GM18861 (cell line): ENCODE results near the gene TMPRSS2.

Source experiments
- ATAC-seq: cut with Tn5 transposase; IDR thresholded peaks from one replicate; pipeline ENCODE4 v1.9.1; 2021; ENCODE audit not compliant: unreplicated experiment

The TMPRSS2 gene

DNA sequence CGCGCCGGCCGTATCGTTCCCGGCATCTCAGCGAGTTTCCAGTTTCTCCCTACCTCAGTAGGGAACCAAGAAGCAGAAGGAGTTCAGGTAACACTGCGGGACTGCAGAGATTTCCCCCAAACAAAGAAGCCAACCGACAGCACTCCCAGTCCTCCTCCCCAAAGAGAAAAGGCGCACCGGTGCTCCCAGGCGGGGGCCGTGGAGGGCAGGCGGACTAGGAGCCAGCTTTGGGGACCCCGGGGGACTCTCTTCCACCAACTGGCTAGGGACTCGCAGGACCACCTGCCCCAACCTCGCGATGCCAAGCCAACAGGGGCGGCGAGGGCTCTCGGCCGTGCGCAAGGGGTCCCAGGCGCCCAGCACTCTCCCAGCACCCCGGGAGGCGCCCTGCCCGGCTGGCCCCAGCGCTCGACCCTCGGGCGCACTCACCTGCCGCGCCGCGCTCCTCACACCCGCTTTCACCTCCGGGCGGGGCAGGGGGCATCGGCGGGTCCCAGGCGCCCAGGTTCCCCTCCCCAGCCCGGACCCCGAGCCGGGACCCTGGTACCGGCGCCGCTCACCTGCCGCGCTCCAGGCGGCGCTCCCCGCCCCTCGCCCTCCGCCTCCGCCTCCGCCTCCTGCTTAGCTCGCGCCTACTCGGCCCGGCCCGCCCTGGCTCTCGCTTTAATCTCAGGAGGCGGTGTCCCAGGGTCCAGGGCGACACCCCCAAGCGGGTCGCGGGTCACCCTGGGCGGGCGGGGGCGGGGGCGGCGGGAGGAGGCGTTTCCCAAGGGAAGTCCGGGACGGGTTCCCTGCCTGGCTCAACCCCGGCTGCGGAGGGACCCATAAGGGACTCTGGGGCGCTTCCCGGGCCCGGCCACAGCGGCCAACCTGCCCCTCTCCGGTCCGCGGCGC is at the start of gene TMPRSS2:
TSS of gene TMPRSS2 (minus strand) at position 638 of the 894 bp plus-strand sequence. CDS start 10,025 bp downstream, outside the sequence.
- ATAC-seq: no peak

DNA sequence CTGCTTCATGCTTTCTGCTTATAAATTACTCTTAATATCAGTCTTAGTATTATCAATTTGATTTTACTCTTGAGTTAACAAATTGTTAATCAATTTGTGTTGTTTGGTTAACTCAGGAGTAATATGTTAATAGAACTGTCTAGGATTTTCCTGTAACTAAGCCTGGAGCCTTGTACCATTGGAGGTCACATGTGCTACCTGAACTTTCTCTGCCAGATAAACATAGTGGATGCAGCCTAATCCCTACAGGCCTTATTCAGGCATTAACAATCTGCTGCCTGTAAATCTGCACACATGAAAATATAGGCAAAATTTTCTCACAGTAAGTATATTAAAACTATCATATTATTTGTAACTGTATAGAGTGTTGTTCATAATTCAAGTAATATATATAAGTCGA is 47.1 kb upstream of the TMPRSS2 start:
- no peak for ATAC-seq

DNA sequence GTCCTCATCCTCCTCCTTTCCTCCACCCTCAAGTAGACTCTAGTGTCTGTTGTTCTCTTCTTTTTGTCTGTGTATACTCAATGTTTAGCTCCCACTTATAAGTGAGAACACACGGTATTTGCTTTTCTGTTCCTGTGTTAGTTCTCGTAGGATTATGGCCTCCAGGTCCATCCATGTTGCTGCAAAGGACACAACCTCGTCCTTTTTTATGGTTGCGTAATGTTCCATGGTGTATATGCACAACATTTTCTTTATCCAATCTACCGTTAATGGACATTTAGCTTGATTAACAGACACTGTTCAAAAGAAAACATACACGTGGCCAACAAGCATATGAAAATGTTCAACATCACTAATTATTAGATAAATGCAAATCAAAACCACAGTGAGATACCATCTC is 44.3 kb upstream of the TMPRSS2 start:
- ATAC-seq: no peak

DNA sequence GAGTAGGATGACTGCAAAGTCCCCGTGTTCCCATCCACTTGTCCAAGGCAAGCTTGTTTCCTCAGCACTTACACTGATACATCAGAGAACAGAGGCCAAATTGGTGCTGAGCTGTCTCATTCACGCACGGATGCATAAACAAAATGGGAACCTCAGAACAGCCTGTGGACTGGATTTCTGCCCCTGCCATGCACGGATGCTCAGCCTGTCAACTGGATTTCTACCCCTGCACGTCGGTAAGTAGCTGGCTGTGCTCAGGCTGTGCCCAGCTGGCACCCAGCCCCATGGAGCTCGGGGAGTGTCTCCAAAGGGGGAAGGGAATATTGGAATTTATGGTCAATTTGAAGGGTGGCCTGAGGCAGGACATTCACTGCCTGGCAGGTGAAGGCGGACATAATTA is 40.8 kb upstream of the TMPRSS2 start:
- ATAC-seq: no peak

DNA sequence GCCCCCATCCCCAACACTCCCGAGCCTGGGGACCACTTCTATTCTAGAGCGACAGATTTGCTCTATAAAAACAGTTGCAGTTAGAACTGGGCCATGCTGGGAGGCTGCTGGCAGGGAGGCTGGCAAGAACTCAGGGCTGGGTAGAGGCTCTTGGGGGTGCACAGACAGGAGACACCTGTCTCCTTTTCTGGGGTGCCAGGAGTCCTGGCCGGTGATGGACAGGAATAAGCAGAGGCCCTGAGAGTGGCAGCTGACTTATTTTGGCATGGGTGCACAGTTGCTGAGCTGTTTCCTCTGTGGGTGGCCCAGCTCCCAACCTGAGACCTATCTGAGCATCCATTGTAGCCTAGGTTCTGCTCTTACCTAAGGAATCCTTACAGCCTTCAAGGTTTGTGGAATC is 39.2 kb upstream of the TMPRSS2 start:
- ATAC-seq: no peak

DNA sequence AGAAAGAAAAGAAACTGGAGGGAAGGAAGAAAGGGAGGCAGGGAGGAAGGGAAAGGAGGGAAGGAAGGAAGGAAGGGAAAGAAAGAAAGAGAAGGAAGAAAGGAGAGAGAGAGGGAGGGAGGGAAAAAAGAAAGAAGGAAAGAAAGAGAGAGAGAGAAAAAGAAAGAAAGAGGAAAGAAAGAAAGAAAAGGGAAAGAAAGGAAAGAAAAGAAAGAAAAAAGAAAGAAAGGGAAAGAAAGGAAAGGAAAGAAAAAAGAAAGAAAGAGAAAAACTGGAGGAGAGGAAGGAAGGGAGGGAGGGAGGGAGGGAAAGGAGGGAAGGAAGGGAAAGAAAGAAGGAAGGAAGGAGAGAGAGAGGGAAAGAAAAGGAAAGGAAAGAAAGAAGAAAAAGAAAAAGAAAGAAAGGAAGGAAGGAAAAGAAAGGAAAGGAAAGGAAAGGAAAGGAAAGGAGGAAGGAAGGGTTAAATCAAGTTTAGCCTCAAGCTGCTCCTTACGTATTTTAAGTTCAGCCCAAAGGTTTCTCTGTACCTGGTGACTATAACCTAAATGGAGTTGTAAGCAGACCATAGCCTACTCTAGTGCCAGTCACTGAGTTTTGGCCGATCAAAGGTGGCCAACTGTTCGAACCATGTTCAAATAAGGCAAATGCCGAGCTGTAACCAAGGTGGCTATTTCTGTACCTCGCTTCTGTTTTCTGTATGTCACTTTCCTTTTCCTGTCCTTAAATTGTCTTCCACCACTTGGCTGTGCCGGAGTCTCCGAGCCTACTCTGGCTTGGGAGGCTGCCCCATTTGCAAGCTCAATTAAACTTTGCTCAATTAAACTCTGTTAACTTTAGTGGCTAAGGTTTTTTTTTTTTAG is 37.8 kb upstream of the TMPRSS2 start:
- ATAC-seq: no peak

DNA sequence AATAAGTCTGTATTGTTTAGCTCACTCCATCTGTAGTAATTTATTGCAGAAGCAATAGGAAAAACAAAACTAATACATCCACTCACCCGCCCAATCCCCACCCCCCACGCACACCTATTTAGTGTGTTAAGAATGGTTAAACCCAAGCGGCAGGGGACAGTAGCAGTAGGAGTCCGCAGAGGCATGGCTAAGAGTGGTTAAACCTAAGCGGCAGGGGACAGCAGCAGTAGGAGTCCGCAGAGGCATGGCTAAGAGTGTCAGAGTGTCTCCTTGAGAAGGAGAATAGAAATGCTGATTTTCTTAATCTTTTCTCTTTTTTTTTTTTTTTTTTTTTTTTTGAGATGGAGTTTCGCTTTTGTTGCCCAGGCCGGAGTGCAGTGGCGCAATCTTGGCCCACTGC is 34.8 kb upstream of the TMPRSS2 start:
- no peak for ATAC-seq

DNA sequence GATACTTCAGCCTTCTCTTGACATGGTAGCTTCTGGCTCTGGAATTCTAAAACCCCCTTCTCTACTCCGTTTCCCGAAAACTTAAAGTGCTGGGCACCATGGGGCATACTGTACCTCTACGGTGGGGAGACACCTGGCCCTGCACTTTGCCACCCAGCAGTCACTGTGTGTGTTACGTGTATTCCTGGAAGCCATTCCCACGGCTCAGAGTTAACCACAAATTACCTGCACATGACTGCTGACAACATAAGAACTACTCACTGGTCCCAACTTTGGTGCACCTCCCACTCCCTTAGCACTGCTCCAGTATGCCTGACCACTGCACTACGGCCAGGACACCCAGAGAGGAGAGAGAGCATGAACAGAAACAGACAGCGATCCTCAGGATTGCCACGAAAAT is 29.4 kb upstream of the TMPRSS2 start:
- no peak for ATAC-seq

DNA sequence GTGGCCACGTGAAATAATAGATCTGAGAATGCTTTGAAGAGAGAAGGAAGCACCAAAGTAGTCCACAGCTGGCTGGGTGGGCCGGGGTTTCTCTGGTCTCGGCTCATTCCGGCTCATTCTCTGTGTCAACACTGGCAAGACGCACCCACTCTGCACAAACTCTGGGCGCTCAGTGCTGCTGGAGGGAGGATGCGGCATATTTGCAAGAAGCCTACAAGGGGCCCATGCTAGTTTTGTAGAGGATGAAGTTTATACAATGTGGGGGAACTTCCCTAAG is 28.8 kb upstream of the TMPRSS2 start:
- ATAC-seq: no peak

DNA sequence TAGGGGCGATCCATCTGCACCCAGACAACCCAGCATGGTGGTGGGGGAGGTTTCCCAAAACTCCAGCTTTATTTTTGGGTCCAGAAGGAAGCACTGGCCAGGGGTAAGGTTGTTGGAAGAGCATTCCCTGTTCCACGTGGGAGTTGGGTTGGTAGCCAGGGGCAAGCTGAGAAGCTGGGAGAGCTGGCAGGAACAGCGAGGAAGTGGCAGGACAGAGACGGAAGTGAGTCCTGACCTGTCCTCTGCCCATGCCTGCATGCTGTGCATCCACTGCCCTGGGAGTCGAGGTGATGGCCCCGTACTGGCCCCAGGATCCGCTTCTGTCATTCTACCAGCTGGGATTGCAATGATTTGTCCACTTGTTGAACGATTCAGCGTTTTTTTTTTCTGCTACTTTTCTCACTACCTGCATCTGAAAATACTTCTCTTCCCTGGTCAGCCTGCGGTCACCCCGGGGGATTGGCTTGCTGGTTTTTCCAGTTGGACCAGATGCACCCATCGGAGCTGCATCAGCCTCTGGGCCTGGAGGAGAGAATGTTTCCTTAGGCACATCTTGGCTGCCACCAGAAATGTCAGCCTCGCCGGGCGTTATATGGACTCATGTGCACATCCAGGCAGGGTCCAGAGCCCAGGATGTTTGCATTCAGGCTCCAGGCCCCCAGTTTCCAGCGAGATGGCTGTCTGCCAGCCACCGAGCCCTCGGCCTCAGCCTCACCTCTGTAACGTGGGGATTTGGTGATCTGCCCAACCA is 28.3 kb upstream of the TMPRSS2 start:
- no peak for ATAC-seq

DNA sequence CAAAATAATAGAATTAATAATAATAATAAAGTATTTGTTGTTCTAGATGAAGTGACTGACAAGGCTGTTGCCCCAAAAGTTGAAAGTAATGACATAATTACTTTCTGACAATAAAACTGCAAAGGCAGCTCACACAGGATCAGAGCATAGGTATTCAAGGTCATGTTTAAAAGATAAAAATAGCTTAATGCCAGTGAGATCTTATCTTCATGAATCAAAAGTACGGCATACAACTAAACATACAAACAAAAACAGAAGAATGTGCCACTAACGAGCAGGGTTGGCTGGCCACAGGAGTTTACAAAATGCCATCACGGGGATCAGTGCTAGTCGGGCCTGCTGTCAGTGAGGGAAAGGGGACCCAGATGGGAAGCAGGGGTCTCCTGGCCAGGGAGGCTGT is 22.4 kb upstream of the TMPRSS2 start:
- no peak for ATAC-seq

DNA sequence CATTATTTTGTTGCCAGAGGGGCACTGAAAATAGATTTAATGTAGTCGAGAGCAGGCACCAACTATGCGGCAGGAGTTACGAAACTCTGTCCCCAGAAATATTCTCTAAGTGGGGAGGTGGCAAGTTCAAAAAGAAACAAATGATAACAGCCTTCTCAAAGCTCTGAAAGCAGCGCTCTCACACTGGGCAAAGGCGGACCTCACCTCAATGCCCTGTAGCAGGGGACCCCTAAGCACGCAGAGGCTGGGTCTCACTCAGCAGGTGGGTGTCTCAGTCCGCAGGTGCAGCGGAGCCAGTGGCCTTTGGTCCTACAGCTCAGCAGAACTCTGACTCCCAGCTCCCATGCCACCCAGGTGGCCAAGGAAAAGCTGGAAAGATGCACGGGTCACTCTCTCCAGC is 21.8 kb upstream of the TMPRSS2 start:
- no peak for ATAC-seq

DNA sequence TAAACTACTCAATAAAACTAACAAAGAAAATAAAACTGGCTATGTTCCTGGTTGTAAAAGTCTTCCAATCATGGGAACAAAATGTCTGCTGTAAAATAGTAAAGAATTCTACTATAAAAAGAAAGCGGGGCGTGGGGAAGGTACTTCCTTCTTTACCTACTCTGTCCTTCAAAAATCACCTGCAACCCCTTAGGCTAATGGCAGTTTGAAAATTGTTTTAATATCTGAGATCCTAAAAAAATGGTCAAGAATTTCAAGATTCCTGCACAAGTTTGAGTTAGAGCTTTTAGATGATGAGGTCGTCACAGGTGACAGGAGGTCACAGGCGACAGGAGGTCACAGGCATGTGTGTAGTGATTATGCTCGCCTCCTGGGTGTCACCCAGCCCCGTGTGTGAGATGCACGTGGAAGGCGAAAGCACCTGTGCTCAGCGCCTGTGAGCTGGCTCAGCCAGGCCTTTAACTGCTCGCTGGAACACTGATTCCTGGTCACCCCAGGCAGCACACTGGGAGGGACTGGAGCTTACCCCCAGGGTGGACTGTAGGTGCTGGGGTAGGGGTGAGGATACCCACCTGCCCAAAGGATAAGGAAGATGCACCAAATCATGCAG is 18.6 kb upstream of the TMPRSS2 start:
- ATAC-seq: no peak

DNA sequence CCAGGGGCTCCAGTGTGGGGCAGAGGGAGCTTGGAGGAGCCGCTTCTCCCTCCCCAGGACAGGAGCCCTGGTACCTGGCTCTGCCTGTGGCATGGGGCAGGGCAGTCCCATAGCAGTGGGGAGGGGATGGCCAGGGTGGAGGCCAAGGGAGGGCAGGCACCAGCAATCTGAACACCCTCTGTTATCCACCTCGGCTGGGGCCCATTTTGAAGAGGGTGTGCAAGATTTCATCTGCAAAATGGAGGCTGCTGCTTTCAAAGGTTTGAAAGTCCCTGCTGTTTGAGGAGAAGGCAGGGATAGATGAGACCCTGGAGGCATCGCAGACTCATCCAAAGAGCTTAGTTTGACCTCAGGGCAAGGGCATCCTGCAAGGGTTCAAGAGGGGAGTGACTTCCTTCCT is 15.2 kb upstream of the TMPRSS2 start:
- ATAC-seq: no peak

DNA sequence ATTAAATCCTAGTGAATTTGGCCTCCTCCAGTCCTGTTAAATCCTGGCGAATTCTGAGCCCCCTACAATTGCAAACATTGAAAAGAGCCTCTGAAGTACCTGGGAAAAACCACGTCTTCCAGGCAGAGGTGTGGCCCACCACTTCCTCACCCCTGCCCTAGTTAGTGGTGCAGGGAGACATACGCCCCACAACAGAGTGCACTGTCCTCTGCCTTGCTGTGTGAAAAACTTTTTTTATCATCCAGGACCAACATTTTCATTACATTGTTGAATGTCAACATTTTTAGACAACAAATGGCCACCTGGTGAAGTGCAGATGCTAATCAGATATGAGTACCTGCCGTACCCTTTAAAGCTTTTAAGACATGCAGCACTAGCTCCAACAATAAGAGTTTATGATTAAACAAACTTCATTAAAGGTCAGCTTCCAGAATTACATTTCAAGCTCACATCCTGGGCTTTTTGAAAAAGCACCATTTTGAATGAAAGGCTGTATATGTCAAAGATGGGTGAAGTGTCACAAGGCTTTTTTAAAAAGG is 13.6 kb upstream of the TMPRSS2 start:
- no peak for ATAC-seq

DNA sequence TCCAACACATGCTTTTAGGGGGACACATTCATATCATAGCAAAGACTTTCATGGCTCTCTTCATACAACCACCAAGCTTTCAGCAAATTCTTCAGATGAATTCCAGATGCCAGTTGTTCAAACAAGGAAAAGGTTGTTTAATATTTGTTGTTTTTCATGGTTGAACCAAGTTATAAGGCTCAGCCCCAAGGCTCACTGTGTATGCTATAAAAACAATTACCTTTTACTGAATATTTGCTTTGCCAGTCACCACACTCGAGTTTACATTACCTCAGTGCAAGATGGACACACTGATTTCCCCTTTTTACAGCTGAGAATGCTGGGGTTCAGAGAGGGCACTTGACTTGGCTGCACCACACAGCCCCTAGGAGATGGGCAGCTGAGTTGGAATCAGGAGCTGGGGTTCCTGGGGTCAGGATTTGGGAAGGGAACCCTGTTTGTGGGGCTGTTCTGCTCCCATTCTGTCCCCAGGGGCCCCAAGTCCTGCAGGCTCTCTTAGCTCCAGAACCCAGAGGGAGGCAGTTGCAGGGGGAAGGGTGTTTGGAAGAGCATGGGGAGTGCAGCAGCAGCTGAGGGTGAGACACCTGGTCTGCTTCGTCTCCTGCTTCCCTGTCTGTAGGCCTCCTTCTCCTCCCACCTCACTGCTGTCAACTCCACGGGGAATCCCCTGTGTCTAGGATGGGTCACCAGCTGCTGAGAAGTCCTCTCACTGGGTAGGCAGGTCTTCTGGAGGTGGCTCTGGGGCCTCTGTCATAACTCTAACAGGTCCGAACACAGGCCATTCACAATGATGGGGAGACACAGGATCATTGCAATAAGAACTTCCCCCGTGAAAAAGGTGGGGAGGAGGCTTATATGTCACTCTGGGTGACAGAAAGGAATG is 12.8 kb upstream of the TMPRSS2 start:
- ATAC-seq: no peak

DNA sequence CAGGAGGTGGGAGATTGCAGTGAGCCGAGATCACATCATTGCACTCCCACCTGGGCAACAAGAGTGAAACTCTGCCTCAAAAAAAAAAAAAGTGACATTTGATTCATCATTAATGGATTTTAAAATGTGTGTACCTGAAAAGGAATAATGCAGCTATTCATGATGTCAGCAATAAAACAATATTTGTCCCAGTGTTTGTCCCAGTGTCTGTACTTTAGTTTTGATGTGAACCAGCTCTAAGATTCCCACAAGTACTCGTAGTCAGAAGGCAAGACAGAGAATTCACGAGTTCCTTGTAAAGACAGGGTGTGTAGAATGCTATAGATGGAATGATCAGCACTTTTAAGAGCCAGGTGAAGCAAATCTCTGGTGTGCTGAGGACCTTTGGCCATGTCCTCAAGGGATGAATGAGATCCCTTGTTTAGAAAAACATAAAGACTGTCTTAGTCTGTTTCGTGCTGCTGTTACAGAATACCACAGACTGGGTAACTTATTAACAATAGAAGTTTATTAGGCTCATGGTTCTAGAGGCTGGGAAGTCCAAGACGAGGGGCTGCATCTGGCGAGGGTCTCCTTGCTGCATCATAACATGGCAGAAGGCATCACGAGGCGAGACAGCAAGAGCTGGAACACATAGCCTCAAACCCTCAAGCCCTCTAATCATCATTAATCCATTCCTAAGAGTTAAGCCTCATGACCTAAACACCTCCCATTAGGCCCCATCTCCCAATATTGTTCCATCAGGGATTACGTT is 12.0 kb upstream of the TMPRSS2 start:
- ATAC-seq: no peak

DNA sequence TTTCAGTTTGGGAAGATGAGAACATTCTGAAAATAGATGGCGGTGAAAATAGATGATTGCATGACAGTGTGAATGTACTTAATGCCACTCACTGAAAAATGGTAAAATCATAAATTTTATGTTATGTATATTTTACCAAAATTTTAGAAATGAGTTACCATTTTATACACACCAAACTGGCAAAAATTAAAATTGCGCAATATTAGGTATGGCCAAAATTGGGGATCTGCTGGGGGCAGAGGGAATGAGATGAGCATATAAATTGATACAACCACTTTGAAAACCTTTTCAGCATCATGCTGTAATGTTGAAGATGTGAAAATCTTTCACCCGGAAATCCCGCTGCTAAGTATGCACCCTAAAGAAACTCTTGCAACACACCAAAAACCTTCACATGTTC is 10.8 kb upstream of the TMPRSS2 start:
- ATAC-seq: no peak

DNA sequence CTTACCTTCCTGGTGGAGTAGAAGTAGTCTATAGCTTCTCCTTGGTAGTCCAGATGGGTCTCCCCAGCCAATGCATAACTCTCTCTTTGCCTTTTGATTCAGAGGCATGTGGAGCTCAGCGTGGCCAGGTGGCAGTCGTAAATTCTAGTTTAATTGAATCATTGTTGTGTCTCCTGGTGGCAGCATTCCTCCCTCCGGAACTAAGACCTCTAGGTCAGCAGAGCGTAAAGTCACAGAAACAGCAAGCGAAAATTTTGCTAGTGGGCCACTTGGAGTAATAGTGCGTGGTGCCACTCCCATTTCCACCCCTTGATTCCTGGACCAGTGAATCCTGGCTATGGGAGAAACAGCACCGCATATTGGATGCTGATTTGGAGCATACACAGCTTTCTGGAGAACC is 3.9 kb upstream of the TMPRSS2 start:
- no peak for ATAC-seq
